ENCODE measurements around the gene TFCP2.

TFCP2 gene

GRCh38 chr12:51187370-51187987, 14.5 kb upstream of the TFCP2 start:
- no peaks in the 10 kb centered on the region; the same call in 1 of the 2 replicates for H3K36me3 ChIP-seq (ENCODE audit: control insufficient read depth, insufficient read depth, low read length)
- TF ChIP-seq, protein P1, sequence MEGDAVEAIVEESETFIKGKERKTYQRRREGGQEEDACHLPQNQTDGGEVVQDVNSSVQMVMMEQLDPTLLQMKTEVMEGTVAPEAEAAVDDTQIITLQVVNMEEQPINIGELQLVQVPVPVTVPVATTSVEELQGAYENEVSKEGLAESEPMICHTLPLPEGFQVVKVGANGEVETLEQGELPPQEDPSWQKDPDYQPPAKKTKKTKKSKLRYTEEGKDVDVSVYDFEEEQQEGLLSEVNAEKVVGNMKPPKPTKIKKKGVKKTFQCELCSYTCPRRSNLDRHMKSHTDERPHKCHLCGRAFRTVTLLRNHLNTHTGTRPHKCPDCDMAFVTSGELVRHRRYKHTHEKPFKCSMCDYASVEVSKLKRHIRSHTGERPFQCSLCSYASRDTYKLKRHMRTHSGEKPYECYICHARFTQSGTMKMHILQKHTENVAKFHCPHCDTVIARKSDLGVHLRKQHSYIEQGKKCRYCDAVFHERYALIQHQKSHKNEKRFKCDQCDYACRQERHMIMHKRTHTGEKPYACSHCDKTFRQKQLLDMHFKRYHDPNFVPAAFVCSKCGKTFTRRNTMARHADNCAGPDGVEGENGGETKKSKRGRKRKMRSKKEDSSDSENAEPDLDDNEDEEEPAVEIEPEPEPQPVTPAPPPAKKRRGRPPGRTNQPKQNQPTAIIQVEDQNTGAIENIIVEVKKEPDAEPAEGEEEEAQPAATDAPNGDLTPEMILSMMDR (IDR thresholded peaks at IDR 0.05; ENCODE audit: insufficient read depth, low read length, poor library complexity, severe bottlenecking): no peak
- no peak overlapping the region for H3K4me3 ChIP-seq (replicated peaks; ENCODE audit: low read depth, low read length)
- no peaks in the 10 kb centered on the region for H3K27me3 ChIP-seq (replicated peaks; ENCODE audit: control insufficient read depth, insufficient read depth, low read length)
- DNase-seq (ENCODE audit: extremely low read depth, insufficient read length): no peak

- no peaks in the 10 kb centered on the region; the same call in 1 of the 2 replicates for H3K36me3 ChIP-seq (ENCODE audit: control insufficient read depth, insufficient read depth, low read length)
- TF ChIP-seq, protein P1 (IDR thresholded peaks at IDR 0.05; ENCODE audit: insufficient read depth, low read length, poor library complexity, severe bottlenecking): no peak
- no peak overlapping the region for H3K4me3 ChIP-seq (replicated peaks; ENCODE audit: low read depth, low read length)
Observed at GRCh38 chr12:51186465-51187085, 13.6 kb upstream of the TFCP2 start.

GRCh38 chr12:51185171-51185717, 12.3 kb upstream of the TFCP2 start:
- Histone ChIP-seq H3K36me3 (ENCODE audit: control insufficient read depth, insufficient read depth, low read length) (no peaks in the 10 kb centered on the region; the same call in 1 of the 2 replicates), H3K27me3 (replicated peaks; ENCODE audit: control insufficient read depth, insufficient read depth, low read length) (no peaks in the 10 kb centered on the region), H3K4me3 (replicated peaks; ENCODE audit: low read depth, low read length) (no peak overlapping the region)
- TF ChIP-seq, protein P1 (IDR thresholded peaks at IDR 0.05; ENCODE audit: insufficient read depth, low read length, poor library complexity, severe bottlenecking): no peak
- DNase-seq (ENCODE audit: extremely low read depth, insufficient read length): no peak

More at GRCh38 chr12:51186465-51187085, 13.6 kb upstream of the TFCP2 start:
- DNase-seq (ENCODE audit: extremely low read depth, insufficient read length): no peak
- H3K27me3 ChIP-seq (replicated peaks; ENCODE audit: control insufficient read depth, insufficient read depth, low read length): no peaks in the 10 kb centered on the region

DNA sequence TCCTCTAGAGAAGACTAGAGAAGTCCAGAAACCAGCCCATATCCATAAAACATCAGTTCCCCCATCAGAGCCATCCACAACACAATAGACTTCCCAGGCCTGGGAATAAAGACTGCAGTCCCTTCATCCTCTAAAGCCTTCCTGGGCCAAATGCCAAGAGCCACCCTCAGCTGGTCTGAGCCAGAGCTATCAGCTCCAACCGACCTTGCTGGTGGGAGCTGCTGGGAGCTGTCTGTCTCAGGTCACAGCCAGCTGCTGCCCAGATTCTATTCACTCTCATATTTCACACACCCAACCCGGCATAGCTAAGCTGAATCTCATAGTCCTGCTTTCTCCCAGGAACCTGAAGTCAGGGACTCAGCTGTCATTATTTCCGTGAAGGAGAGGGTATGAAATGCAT, 10.9 kb upstream of the TFCP2 start:
- DNase-seq (ENCODE audit: extremely low read depth, insufficient read length): no peak
- Histone ChIP-seq H3K36me3 (ENCODE audit: control insufficient read depth, insufficient read depth, low read length) (no peaks in the 10 kb centered on the region), H3K27me3 (replicated peaks; ENCODE audit: control insufficient read depth, insufficient read depth, low read length) (no peaks in the 10 kb centered on the region), H3K4me3 (replicated peaks; ENCODE audit: low read depth, low read length) (no peak overlapping the region)
- TF ChIP-seq, protein P1 (IDR thresholded peaks at IDR 0.05; ENCODE audit: insufficient read depth, low read length, poor library complexity, severe bottlenecking): no peak

DNA sequence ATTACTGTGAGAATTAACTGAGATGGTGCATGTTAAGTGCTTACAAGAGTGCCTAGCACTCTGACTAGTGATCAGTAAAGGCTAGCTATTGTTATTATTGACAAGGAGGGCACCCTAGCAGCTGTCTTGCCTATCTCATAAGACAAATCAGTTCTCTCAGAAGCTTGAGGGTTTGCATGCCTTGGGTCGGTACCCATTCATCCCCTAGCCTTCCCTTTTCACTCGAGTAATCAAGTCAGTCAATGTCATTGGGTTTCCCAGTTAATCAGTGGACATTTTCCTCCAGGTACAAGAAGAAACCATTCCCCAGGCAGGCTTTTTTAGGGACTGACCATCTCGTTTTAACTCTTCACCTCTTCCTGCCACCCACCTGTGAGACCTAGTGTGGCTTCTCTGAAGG, 10.4 kb upstream of the TFCP2 start:
- no peak for DNase-seq (ENCODE audit: extremely low read depth, insufficient read length)
- TF ChIP-seq, protein P1 (IDR thresholded peaks at IDR 0.05; ENCODE audit: insufficient read depth, low read length, poor library complexity, severe bottlenecking): no peak
- Histone ChIP-seq H3K27me3 (replicated peaks; ENCODE audit: control insufficient read depth, insufficient read depth, low read length) (no peaks in the 10 kb centered on the region), H3K4me3 (replicated peaks; ENCODE audit: low read depth, low read length) (no peak overlapping the region), H3K36me3 (ENCODE audit: control insufficient read depth, insufficient read depth, low read length) (no peaks in the 10 kb centered on the region)
